HG03342 (cell line): ENCODE results near the gene SOX6.

Source experiments
- ATAC-seq: cut with Tn5 transposase; IDR thresholded peaks from one replicate; pipeline ENCODE4 v1.9.1; 2021; ENCODE audit warnings: mild to moderate bottlenecking, moderate library complexity; ENCODE audit not compliant: unreplicated experiment

SOX6 gene

DNA sequence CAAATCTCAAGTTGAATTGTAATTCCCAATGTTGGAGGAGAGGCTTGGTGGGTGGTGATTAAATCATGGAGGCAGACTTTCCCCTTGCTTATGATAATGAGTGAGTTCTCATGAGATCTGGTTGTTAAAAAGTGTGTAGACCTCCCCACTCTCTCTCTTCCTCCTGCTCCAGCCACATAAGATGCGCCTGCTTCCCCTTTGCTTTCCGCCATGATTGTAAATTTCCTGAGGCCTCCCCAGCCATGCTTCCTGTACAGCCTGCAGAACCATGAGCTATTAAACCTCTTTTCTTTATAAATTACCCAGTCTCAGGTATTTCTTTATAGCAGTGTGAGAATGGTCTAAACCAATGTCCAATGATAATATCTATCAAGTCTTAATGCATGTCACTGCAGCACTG is 34.2 kb downstream of the SOX6 start:
- no peak for ATAC-seq

DNA sequence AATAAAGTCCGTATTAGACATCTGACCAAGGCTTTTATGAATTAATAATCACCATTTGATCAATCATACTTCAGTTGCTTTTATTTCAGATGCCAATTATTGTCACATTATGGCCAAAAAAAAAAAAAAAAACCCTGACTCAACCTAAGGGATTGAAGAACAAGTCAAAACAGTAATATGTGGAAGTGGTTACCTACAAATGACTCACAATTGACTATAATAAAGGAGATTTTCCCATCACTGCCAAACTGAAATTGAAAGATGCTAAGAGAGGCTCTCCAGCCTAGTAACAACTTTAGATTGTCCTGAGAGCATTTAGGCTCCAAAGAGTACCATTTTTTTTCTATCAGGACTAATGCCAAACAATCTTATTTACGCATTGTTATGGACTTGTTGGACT is 35.2 kb downstream of the SOX6 start:
- no peak for ATAC-seq

DNA sequence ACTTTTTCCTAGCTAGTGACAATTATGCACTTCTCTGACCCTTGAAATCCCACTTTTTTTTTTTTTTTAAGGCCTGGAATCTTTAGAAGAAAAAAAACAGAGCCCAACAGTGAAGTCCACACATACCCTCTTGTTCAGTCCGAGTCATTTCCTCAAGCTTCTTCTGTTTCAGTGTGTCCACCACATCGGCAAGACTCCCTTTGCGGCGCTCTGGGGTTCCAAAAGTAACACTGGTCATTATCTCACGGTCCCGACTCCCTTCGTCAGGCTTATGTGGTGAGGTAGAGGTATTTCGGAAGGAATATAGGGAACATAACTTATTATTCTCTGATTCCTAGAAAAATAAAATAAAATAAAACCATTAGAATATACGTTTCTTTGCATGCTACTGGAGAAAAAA is 38.0 kb downstream of the SOX6 start:
- ATAC-seq: no peak

DNA sequence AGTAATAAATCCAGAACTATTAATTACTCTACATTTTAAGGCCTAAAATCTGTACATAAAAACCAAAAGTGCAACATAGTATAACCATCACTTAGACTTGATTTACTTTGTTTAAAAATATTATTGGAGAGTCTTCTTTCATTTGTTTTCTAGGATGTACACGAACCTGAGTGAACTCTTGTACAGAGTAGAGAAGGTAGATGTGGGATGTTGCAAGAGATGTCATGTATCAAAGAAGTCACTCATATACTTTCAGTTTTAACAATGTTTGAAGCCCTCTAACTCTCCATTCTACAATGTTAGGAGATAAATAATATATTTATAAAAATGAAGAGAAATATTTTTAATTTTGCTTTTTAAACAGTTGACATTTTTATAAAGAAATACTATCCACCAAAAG is 38.6 kb downstream of the SOX6 start:
- no peak for ATAC-seq

DNA sequence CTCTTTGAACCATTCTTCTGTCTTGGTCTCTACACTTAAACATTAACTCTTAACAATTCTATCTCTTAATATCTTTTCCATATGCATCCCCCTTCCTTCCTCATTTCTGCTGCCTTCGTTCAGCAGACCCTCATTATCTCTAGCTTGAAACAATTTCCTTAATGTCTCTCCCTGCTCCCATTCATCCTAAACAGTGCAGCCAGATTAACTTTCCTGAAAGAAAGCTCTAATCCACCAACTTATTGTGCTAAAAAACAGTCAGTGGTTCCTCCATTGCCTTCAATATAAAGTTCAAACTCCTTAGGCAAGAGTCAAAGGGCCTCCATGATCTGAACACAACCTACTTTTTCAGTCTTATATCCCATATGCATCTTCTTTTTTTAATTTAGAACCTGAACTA is 42.5 kb downstream of the SOX6 start:
- ATAC-seq: no peak

DNA sequence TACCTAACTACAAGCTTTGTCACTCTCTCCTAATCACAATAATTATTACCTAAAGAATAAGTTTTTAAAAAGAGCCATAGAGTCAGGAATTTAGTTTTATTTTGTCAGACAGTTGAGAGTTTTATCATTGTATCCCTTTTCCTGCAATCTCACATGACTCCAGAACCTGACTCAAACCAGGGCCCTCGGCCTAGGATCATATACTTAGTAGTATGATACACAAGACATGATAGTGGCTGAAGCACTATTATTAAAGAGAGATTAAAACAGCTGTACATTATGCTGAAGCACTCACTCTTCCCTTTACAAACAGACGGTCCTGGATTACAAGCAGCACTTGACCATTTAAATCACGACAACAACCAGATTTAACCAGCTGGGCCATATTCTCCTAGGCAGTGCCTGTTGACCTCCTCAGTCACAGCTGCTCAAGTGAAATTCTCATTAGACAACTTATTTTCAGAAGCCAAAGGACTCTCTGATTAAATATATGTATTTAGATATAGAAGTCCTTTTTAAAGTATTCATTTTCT is 44.0 kb downstream of the SOX6 start:
- ATAC-seq: no peak

DNA sequence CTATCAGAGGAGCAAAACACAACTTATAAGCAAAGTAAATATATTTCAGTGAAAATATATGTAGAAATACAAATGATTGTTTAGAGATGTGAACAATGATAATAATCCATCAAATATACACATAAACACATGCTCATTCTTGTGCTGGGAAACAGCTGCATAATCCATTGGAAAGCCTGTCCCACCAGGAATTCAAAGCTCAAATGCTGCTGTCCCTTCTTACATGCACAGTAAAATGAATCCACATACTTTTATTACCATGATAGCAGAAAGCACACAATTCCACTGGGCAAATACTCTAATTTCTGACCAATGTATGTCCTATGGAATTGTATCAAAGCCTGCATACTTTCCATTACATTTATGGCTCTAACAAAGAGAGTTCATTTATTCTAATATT is 44.5 kb downstream of the SOX6 start:
- no peak for ATAC-seq

DNA sequence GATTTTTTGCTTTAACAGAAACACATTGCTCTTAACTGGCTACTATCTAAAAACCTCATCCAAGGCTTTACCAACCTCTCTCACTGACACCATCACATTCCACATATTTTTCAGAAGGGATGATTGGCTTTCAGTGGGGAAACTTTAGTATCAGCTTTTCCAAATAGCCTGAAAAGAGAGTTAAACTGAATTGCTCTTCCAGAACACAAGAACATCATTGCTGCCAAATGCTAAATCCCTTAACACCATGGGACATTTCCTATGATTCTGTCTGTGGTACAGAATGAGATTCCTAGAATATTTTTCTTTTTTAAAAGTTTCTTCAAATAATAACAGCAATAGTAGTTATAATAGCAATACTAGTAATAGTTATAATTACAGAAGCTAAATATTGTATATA is 45.4 kb downstream of the SOX6 start:
- no peak for ATAC-seq

DNA sequence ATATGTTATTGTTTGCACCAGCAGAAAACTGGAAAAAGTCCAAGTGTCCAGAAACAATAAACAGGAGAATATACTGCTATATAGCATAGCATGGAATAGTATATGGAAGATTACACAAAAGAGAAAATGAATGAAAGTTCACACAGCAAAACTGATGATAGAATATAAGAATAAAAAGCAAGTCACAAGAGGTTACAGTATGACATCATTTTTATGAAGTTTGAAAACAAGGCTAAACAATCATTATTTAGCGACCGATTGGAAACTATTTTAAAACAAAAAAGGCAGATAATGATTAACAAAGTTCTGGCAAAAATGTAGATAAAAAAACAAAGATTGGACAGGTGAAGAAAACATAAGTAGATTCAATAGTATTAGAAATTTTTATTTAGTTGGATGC is 47.1 kb downstream of the SOX6 start:
- no peak for ATAC-seq

DNA sequence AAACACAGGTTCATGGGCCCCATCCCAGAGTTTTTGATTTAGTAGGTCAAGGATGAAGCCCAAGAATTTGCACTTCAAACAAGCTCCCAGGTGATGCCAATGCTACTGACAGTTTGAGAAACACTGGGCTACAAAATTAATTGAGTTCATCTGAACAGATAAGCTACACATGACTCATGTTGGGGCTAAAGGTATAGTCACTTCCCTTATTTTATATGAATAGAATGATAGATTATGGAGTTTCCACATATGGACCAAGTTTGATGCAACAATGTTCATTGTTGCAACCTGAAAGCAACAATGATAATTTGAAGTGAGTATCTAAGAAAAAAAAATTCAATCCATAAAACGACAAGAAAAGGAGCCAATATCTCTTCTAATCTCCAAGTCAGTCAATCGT is 54.9 kb downstream of the SOX6 start:
- ATAC-seq: no peak

DNA sequence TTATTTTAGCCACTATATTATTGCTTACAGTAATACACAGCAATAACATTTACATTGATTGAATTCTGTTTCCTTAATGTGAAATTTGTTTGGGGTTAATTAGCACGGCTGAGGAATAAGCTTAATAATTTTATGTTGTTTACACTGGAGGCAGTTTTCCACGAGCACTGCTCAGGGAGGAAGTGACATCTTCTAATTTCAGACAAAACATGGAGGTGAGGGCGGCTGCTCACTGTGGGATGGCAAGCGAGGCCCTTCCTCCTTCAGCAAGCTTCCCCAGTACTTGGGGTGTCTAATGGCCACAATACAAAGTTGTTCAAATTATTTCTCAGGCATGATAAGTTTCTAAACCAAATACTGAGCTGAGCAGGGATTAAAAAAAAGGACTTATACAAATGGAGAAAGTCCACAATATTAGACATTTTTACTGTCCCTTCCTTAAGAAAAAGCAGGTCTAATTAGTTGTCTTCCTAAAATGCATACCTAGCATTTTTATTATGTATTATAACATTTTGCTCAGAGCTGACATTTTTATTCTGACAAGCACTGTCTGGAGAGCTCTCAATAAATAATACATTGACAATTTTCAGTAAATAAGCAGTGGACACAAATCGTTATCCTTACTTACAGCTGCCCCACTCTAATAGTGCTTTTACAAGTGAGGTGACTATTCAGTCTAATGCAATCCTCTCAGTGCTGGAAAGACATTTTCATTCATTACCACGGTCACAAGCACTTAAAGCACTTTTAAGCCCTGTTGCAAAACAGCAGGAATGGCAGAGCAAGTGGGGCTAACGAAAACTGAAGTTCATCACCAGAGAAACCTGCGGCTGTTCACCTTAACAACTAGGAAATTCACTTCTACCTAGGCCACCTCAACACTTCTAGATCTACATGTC is 56.2 kb downstream of the SOX6 start:
- no peak for ATAC-seq

DNA sequence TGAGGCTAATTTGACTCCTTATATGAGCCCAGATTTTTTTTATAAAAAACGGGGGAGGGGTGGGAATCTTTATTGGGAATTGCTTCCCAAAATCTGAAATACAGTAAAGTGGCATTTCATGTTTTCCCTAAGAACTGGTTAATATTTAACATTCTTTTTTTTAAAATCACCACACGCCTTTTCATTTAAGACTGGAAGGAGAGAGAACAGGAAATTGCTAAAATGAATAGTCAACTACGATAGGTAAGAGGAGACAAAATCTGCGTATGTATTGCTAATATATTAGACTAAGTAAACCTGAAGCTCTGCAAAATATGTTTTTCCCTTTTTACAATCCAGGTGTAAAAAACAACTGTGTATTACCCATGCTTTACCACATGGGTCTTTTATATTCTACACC is 57.0 kb downstream of the SOX6 start:
- ATAC-seq: no peak

DNA sequence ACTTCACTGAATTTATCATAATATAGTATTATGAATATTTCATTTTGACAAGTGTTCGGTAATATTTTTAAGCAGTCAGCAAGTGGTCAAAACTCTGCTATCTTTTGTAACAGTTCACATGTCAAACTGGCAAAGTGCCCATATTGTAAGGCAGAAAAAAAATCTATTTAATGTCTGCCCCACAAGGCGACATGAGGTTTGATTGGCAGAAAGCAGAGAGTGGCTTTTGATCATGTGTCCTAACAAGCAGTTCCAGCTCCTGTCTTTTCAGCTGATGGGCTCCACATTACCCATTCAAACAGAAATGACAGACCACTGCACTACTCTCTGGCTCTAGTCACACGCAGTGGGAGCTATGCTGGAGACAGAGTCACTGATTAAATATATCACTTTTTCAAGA is 59.0 kb downstream of the SOX6 start:
- ATAC-seq: no peak

DNA sequence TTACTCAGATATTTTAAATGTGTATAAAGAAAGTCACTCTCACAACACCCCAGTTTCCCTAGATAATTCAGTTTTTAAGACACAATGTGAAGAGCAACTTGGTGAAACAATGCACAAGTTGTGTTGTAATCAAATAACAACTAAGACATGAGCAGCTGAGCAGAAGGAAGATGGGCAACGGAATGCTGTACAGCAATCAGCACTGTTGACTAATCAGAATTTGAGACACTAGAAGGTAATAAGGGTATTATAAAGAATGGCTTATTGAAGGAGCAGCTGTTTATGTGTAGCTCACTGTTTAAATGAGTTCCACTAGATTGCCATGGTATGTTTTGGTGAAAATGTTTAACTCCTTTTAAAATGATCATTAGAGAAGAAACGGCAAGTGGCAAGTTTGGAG is 60.1 kb downstream of the SOX6 start:
- ATAC-seq: no peak

DNA sequence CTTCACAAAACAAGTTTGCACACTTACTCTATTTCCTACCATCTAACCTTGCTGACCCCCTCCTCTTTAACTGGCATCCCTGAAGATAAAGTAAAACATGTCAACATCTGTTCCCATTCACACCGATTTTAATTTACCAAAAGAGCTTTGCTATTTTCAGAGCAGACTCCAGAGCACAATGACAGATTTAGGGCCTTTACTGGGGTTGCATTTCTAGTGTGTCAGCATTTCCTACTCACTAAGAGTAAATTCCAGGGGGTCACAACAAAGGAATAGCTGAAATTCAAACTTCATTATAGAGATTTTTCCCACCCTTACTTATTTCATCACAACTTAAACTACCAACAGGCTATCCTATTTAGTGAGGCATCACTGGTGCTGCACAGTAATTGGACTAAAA is 60.8 kb downstream of the SOX6 start:
- no peak for ATAC-seq

DNA sequence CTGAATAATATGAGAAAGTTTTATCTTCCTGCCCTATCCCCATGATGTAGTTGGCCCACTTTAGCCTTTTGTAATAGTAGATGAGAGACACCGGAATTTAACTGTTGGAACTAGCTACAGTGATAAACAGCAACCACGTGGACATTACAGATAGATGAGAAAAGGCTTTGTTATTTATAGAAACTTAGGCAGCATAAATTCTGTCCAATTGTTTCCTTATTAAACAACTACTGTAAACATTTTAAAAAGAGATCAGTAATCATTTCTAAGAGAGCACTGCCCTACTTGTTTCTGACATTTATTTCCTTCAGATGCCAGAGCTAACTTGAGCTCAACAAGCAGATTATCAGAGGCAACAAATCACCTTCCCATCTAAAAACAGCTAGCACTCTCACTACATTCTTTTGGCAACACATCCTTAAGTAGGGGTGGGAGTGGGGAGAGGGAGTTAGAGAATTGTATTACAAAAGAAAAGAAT is 63.1 kb downstream of the SOX6 start:
- no peak for ATAC-seq

DNA sequence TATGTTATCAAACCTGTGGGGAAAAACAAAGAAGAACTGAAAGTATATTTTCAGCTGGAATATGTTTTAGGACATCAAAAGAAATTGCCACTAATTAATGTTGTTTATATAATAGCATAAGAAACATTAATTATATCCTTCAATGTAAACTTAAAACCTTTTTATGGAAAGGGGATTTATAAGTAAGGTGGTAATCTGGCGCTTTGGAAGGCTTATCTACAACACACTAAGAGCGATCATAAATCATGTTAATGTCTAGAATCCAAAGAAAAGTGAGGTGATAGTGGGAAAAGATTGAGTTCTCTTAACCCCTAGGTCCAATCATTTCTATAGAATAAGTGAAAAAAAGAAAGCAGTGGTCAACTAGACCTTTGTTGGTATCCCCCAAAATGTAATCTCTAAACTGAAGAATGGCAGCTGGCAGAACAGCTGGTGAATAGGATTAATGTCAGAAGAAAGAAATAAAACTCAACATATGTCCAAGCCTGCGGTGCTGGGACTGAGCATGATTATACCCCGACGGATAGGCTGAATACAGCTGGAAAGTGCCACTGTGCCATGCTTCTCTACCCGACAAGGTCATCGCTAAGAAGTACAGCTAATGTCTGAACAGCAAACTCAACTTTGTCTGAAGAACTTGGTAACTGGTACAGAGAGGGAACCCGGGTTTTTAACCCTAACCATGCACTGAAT is 64.0 kb downstream of the SOX6 start:
- no peak for ATAC-seq

DNA sequence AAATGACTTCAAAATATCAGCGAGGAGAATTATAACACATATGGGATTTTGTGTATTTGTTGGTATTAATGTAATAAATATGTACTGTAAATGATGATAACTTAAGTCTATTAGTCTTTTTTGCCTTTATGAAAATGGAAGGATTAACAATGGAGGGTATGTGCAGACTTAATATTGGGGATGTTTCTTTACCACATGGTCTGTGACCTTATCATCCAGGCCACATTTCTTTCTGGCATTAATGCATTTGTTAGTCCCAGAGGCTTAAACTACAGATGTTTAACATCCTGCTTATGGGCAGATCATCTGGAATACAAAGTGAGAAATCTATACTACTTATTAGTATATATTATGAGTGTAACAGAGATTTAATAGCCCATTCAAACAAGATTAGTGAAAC is 64.6 kb downstream of the SOX6 start:
- ATAC-seq: no peak

DNA sequence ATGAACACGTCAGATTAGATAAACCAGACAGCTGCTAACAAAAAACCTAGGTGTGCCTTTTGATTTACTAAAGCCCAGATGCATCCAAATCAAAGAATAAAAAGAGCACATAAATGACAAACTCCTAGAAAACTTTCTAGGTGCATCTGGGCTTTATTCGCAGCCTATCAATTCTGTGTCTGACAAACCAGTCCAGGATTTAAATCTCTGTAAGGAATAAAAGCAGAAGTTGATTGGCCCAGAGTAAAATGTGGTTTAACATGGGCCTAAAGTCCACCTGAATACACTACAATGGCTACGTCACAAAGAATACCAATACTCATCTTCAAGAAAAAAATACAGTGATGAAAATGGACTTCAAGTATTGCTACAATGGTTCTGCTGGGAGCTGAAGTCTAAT is 66.8 kb downstream of the SOX6 start:
- no peak for ATAC-seq

DNA sequence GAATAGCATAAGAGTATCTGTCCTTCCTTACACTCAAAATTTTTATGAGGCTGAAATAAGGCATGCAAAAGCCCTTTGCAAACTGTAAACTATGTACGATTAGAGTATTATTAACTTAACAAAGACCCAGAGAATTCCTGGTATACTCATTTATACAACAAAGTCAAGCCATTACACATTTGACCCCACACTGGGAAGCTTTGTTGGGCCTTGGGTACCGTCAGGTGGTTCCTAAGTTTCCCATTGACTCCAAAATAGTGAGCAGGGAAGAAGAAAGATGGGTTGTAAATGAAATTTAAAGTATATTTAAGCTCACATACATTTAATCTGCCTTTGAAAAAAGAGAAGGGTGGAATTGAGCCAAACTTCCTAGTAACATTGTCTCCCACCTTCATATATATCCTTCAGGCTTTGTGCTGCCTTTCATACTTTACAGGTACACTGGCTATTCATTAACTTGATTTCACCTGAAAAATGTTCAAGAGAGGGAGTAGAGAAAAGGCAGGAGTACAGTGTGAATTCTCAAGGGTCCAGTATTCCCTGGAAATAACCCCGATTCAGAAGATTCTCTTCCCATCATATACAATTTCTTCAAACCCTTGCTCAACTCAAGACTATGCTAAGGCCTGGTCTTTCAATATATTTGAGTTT is 68.6 kb downstream of the SOX6 start:
- no peak for ATAC-seq

DNA sequence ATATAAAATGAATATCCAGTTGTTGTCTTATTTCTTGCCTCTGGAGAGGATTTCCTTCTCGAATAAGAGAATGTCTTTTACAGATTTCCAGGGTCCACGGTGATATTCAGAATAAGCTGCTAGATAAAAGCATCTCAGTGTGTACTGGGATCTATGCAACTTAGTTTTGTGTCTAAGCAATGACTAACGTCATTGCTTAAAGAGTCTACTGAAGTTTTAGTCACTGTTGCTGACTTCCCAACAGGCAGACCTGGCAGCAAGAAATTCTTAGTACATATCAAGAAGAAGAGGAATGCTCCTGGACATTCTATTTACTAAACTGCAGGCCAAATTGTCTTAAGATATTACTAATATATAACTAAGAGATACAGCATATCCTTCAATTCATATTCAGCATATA is 70.3 kb downstream of the SOX6 start:
- no peak for ATAC-seq

DNA sequence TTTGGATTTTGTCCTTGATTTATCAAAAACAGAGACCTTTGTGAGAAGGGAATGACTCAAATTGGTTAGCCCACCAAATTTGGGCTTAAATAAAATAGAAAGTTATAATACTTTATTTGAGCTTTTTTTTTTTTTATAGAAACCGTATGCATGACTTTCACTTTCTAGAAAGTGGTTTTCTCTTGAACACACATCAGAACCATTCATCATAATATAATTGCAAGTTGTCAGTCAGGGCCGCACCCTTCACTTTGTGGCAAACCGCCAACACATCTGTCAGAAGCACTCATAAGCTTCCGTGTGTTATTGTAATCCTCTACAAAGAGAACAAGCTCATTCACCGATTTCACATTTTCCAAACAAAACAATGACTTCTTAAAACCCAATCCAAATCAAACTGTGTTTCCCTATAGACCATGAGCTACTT is 76.1 kb downstream of the SOX6 start:
- no peak for ATAC-seq
